B cell (primary cell): ENCODE measurements around the gene TGM3.

Experiments used
- EZH2 ChIP-seq: IDR thresholded peaks from 2 replicates; pipeline ENCODE4 v1.6.1; 2012; ENCODE audit warnings: borderline replicate concordance, low read depth, mild to moderate bottlenecking, moderate library complexity, low read length; ENCODE audit not compliant: insufficient read depth, poor library complexity, severe bottlenecking
- TF ChIP-seq, protein P1 (sequence below): fragments of 200-600 bp; IDR thresholded peaks from one replicate; pipeline ENCODE4 v1.8.0; 2022; ENCODE audit warnings: antibody characterized with exemption, mild to moderate bottlenecking

DNA sequence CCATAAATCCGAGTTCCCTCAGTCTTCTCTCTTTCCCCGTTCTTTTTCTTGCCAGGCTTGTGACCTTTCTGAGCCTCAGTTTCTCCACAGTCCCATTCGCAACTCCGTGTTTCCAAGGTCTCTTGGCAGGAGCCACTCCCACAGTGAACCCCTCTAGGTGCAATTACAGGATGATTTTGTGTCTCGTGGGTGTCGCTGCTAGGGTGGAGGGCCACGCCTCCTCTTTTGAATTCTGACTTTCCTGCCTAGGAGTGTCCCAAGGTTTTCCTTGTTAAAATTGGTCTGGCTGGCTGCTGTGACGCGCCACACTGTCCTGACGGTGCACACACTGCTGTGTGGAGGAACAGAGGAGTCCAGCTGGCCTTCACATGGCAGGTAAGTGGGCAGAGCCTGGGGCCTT, 84.8 kb downstream of the TGM3 start, which contains the start of gene TGM6:
- TF ChIP-seq, protein P1, sequence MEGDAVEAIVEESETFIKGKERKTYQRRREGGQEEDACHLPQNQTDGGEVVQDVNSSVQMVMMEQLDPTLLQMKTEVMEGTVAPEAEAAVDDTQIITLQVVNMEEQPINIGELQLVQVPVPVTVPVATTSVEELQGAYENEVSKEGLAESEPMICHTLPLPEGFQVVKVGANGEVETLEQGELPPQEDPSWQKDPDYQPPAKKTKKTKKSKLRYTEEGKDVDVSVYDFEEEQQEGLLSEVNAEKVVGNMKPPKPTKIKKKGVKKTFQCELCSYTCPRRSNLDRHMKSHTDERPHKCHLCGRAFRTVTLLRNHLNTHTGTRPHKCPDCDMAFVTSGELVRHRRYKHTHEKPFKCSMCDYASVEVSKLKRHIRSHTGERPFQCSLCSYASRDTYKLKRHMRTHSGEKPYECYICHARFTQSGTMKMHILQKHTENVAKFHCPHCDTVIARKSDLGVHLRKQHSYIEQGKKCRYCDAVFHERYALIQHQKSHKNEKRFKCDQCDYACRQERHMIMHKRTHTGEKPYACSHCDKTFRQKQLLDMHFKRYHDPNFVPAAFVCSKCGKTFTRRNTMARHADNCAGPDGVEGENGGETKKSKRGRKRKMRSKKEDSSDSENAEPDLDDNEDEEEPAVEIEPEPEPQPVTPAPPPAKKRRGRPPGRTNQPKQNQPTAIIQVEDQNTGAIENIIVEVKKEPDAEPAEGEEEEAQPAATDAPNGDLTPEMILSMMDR: no peak
- no peak for TF ChIP-seq EZH2
